GM19463 (cell line): ENCODE data around the gene RIMOC1.

Experiments used
- ATAC-seq: cut with Tn5 transposase; IDR thresholded peaks from one replicate; pipeline ENCODE4 v1.9.1; 2021; ENCODE audit warnings: mild to moderate bottlenecking, moderate library complexity; ENCODE audit not compliant: unreplicated experiment

Gene RIMOC1

GRCh38 chr5:41903892-41904799 lies at the start of gene RIMOC1:
RIMOC1 (plus strand) TSS chr5:41904344; CDS start chr5:41904368, 24 bp downstream.
- peak; percentile 98 for ATAC-seq

- peak; percentile 94 for ATAC-seq
Observed at GRCh38 chr5:41856644-41857491, 47.3 kb upstream of the RIMOC1 start.

- ATAC-seq = no peak
Observed at GRCh38 chr5:41857989-41858388, 46.2 kb upstream of the RIMOC1 start.

GRCh38 chr5:41858890-41859289 lies 45.3 kb upstream of the RIMOC1 start:
- no peak for ATAC-seq

GRCh38 chr5:41863871-41864486 lies 40.2 kb upstream of the RIMOC1 start:
- peak; percentile 63 for ATAC-seq

- no peak for ATAC-seq
Observed at GRCh38 chr5:41869151-41869723, 34.9 kb upstream of the RIMOC1 start.

- peak; percentile 84 for ATAC-seq
Observed at GRCh38 chr5:41869724-41870626, 34.2 kb upstream of the RIMOC1 start, which contains the start of gene OXCT1. OXCT1 (minus strand) TSS chr5:41870425; CDS start chr5:41870358, 67 bp downstream.

DNA sequence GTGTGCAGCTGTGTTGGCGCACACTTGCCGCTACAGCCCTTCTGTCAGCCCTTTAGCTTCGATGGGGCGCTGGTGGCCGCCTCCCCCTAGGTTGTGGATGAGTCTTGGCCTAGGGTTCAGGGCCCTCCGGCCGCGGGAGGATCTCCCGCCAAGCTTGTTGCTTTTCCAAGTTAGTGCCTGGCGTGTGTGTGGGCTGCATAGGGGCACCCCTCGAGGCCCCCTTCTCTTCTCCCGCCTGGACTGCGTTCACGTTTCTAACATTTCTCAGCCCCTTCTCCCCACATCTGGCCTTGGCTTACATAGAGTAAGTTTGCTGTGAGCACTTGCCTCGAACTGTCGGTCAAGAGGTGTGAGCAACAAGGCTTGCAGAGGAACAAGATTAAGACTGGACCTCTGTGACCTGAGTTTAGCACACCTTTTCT lies 33.5 kb upstream of the RIMOC1 start:
- ATAC-seq = no peak

DNA sequence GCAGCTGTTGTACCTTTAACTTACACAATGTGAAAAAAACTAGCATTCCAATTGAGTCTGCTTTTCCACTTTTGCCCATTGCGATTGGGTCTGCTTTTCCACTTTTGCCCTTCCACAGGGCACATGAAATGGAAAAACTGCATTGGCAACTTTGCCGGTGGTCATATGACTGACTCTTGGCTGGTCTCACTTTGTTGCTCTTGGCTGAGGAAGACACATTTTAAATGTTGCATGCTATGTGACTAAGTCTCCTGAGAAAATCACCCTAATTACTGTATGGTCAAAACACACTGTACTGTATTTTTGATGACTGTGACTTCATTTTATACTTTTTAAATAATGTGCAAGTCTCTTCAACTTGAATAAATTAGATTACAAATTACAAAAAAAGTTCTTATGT lies 32.3 kb upstream of the RIMOC1 start:
- ATAC-seq = no peak

DNA sequence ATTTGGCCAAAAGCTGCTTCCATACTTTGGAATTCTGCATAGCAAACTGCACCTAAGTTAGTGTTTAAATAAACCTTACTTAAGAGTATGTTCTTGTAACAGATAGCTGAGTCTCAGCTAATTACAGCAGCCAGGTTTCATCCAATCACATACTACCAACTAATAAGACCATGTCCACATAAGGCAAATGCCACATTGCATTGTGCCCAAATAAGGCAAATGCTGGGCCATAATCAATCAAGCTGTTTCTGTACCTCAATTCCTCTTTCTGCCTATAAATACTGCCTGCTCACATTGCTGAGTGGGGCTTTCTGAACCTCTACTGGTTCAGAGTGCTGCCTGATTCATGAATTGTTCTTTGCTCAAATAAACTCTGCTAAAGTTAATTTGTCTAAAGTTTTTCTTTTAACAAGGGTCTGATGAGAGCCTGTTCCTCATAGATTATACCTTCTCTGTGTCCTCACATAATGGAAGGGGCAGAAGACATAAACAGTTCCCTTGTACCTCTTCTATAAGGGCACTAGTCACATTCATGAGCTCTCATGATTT lies 29.6 kb upstream of the RIMOC1 start:
- no peak for ATAC-seq

- no peak for ATAC-seq
Observed at GRCh38 chr5:41875121-41875520, 29.0 kb upstream of the RIMOC1 start.

- ATAC-seq = no peak
Observed at GRCh38 chr5:41876678-41877077, 27.5 kb upstream of the RIMOC1 start.

- no peak for ATAC-seq
Observed at GRCh38 chr5:41877408-41877807, 26.7 kb upstream of the RIMOC1 start.

- peak; percentile 36 for ATAC-seq
Observed at GRCh38 chr5:41878173-41878572, 26.0 kb upstream of the RIMOC1 start.

DNA sequence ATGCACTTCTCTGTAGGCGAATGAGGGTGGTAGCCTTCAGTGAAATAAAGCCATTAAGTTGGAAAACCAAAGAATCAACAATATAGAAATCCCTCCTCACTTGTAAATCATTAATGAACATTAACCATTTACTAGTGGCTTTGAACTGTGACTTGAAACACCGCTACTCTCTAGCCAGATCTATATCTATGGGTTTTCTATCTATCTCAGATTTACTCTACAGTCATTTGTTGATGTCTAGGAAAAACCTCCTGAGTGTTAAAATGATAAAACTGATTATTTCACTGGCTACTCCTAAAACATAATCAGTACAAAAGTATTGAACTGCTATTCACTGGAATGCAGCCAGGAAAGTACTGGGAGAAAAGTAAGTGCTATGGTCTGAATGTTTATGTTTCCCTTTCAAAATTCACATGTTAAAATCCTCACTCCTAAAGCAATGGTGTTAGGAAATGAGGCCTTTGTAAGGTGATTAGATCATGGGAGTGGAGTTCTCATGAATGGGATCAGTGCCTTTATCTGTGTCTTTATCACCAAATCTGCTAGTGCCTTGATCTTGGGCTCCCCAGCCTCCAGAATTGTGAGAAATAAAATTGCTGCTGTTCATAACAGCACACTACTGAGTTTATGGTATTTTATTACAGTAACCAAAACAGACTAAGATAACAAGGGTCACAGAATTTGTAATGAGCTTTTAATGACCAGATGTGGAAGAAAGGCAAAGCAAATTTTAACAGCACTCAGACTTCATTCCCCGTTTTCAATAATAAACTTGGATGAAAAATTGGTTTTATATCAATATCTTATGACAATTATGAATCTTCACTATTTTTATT lies 25.3 kb upstream of the RIMOC1 start:
- ATAC-seq = peak; percentile 64

DNA sequence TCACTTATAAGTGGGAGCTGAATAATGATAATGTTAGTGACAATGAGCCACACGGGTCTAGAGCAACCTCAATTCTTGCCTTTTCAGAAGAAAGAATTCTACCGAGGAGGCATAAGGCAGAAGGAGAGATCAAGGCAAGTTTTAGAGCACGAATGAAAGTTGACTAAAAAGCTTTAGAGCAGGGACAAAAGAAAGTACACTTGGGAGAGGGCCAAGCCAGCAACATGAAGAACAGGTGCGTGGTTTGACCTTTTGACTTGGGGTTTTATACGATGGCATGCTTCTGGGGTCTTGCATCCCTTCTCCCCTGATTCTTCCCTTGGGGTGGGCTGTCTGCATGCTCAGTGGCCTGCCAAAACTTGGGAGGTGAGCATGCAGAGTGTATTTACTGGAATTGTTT lies 21.4 kb upstream of the RIMOC1 start:
- ATAC-seq = no peak

GRCh38 chr5:41883243-41883642 lies 20.9 kb upstream of the RIMOC1 start:
- no peak for ATAC-seq

GRCh38 chr5:41883936-41884335 lies 20.2 kb upstream of the RIMOC1 start:
- ATAC-seq = no peak

- peak; percentile 47 for ATAC-seq
Observed at GRCh38 chr5:41885286-41885685, 18.9 kb upstream of the RIMOC1 start.
